SK-N-SH (cell line): ENCODE measurements around the gene SERP2.

ENCODE experiments used
- POLR2AphosphoS5 ChIP-seq: IDR thresholded peaks from 2 replicates; pipeline ENCODE4 v1.6.1; 2012; ENCODE audit warnings: low read depth, low read length
- SIN3A ChIP-seq: IDR thresholded peaks from 2 replicates; pipeline ENCODE4 v1.6.1; 2012; ENCODE audit warnings: low read depth, mild to moderate bottlenecking, low read length, moderate library complexity, borderline replicate concordance
- USF1 ChIP-seq: IDR thresholded peaks from 2 replicates; pipeline ENCODE4 v1.4.0; 2012; ENCODE audit warnings: low read depth, borderline replicate concordance

- TF ChIP-seq POLR2AphosphoS5, result no peak
- TF ChIP-seq SIN3A, result no peak
- TF ChIP-seq USF1, result no peak
Measured at GRCh38 chr13:44355621-44356020, 18.0 kb upstream of the SERP2 start.
